ENCODE measurements around the gene NRAP. TPM values are rescaled to one million over a fixed set of nuclear protein-coding genes. Genes with fewer than 3 reads are reported as not detected.

Gene NRAP
- total RNA-seq, 1 experiment from 2014 or later, result not detected

DNA sequence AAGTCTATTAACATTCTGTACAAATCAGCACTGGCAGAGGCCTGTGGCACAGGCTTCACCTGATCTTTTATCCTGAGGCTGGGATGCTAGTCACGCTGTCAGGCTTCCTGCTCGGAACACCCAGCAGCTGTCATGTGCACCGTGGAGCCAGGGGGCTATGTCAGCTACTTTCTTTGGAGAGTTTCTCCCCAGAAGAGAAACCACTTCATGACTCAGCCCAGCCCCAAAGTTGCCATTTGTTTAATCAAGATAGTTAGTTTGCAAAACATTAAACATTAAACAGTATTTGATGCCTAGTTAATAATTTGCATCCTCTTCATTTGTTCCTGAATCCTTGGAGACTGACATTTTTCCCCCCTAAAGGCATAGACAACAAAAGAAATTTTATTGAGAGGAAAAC, 111.1 kb downstream of the NRAP start, which contains the start of gene HABP2:
Gene HABP2, plus strand, starts transcription at position 353 of the 400 bp plus-strand sequence. CDS start 69 bp downstream, outside the sequence.
- Mint-ChIP-seq H3K27me3 (ENCODE audit: unreplicated experiment) (peaks cover 36% of the 10 kb centered on the region), H3K27ac (ENCODE audit: unreplicated experiment) (peak within 1 kb of the TSS; percentile 43), H3K36me3 (ENCODE audit: insufficient read depth, unreplicated experiment) (no peaks in the 10 kb centered on the region), H3K4me1 (ENCODE audit: low read depth, unreplicated experiment) (peaks cover 37% of the 10 kb centered on the region), H3K4me3 (ENCODE audit: low read depth, unreplicated experiment) (no peak within 1 kb of the TSS), H3K9me3 (ENCODE audit: low read depth, unreplicated experiment) (no peaks in the 10 kb centered on the region)
- CTCF ChIA-PET, result interaction anchor here (2.2 kb wide), 1 partner anchor 10 kb away, joined by 7 read pairs; no protein-coding TSS in a partner anchor
- TF ChIP-seq, protein P1, sequence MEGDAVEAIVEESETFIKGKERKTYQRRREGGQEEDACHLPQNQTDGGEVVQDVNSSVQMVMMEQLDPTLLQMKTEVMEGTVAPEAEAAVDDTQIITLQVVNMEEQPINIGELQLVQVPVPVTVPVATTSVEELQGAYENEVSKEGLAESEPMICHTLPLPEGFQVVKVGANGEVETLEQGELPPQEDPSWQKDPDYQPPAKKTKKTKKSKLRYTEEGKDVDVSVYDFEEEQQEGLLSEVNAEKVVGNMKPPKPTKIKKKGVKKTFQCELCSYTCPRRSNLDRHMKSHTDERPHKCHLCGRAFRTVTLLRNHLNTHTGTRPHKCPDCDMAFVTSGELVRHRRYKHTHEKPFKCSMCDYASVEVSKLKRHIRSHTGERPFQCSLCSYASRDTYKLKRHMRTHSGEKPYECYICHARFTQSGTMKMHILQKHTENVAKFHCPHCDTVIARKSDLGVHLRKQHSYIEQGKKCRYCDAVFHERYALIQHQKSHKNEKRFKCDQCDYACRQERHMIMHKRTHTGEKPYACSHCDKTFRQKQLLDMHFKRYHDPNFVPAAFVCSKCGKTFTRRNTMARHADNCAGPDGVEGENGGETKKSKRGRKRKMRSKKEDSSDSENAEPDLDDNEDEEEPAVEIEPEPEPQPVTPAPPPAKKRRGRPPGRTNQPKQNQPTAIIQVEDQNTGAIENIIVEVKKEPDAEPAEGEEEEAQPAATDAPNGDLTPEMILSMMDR (IDR thresholded peaks at IDR 0.05; ENCODE audit: unreplicated experiment), result no peak
- BruUV-seq (replicated peaks), result no TSS peak
- intact Hi-C loops (cut with micrococcal nuclease; ENCODE audit: unreplicated experiment), result loop anchor here (10.0 kb wide), 1 partner anchor 168 kb away; no protein-coding TSS in a partner anchor
- peak; percentile 58 for DNase-seq

DNA sequence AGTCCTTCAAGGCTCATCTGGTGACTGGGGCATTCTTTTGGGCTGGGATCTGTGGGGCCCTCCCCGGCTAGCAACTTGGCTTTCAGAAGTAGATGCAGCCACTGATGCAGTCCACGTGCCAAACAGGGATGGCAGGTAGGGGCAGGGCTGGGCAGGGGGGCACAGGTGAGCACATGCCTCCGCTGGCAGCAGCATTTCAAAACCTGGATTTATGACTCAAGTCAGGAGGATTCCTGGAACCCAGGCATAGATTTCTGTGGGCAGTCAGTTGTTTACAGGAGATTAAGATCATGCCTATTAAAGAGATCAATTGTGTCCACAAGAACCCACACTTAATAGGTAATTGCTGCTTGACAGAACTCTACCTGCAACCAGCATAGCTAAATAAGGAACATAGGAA, 111.8 kb downstream of the NRAP start:
- no peak overlapping the region for H3K27ac Mint-ChIP-seq (ENCODE audit: unreplicated experiment)
- DNase-seq, result peak; percentile 66
- no peak overlapping the region for H3K4me3 Mint-ChIP-seq (ENCODE audit: low read depth, unreplicated experiment)
- peaks cover 29% of the 10 kb centered on the region for H3K27me3 Mint-ChIP-seq (ENCODE audit: unreplicated experiment)
- H3K36me3 Mint-ChIP-seq (ENCODE audit: insufficient read depth, unreplicated experiment), result no peaks in the 10 kb centered on the region
- no TSS peak for BruUV-seq (replicated peaks)
- no peaks in the 10 kb centered on the region for H3K9me3 Mint-ChIP-seq (ENCODE audit: low read depth, unreplicated experiment)
- intact Hi-C loops (cut with micrococcal nuclease; ENCODE audit: unreplicated experiment), result loop anchor here (10.0 kb wide), 1 partner anchor 167 kb away; no protein-coding TSS in a partner anchor
- TF ChIP-seq, protein P1 (IDR thresholded peaks at IDR 0.05; ENCODE audit: unreplicated experiment), result no peak
- CTCF ChIA-PET, result interaction anchor here (2.2 kb wide), 1 partner anchor 11 kb away, joined by 7 read pairs; no protein-coding TSS in a partner anchor
- H3K4me1 Mint-ChIP-seq (ENCODE audit: low read depth, unreplicated experiment), result peaks cover 37% of the 10 kb centered on the region

DNA sequence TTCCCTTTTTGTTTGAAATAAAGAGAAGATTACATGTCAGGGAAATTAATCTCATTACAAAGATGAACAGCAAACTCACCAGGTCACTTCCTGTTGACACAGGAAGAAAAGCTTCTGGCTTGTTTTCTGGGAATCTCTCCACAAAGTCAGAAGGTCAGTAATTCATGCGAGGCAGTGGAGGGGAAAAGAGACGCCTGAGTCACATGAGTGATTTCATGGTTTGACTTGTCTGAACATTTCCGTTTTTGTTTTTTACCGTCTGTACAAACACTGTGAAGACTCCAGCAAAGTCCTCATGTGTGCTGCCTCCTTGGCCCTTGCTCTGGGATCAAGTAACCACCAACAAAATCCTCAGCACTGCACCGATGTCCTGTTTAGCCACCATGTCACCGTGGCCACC, 113.5 kb downstream of the NRAP start:
- TF ChIP-seq, protein P1 (IDR thresholded peaks at IDR 0.05; ENCODE audit: unreplicated experiment), result no peak
- Mint-ChIP-seq H3K36me3 (ENCODE audit: insufficient read depth, unreplicated experiment) (no peaks in the 10 kb centered on the region), H3K9me3 (ENCODE audit: low read depth, unreplicated experiment) (no peaks in the 10 kb centered on the region), H3K4me3 (ENCODE audit: low read depth, unreplicated experiment) (no peak overlapping the region), H3K27ac (ENCODE audit: unreplicated experiment) (no peak overlapping the region), H3K27me3 (ENCODE audit: unreplicated experiment) (peaks cover 37% of the 10 kb centered on the region), H3K4me1 (ENCODE audit: low read depth, unreplicated experiment) (peaks cover 37% of the 10 kb centered on the region)
- CTCF ChIA-PET, result no interaction called here
- intact Hi-C loops (cut with micrococcal nuclease; ENCODE audit: unreplicated experiment), result loop anchor here (10.0 kb wide), 1 partner anchor 166 kb away; no protein-coding TSS in a partner anchor
- no TSS peak for BruUV-seq (replicated peaks)
- DNase-seq, result no peak

DNA sequence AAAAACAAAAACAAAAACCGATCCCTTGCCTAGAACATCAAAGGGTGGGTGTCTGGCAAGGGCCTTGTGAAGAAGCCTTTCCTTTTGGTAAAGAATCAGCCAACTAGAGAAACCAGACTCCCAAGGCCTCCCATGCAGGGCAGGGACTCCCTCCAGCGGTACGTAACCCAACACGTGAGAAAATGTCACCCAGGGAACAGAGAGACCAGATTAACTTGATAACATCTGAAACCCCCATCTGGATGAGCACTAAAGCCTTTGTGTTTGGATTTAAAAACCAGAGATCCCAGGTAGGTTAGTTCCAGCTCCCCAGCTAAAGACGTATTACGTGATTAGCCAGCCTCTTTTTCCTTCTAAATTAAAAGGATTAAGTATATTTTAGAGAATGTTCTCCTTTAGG, 114.0 kb downstream of the NRAP start:
- Mint-ChIP-seq H3K27me3 (ENCODE audit: unreplicated experiment) (peaks cover 40% of the 10 kb centered on the region), H3K4me1 (ENCODE audit: low read depth, unreplicated experiment) (peaks cover 37% of the 10 kb centered on the region)

More for the DNA sequence above, 114.0 kb downstream of the NRAP start:
- DNase-seq, result no peak
- intact Hi-C loops (cut with micrococcal nuclease; ENCODE audit: unreplicated experiment), result loop anchor here (10.0 kb wide), 1 partner anchor 165 kb away; no protein-coding TSS in a partner anchor
- BruUV-seq (replicated peaks), result no TSS peak
- no peaks in the 10 kb centered on the region for H3K9me3 Mint-ChIP-seq (ENCODE audit: low read depth, unreplicated experiment)
- TF ChIP-seq, protein P1 (IDR thresholded peaks at IDR 0.05; ENCODE audit: unreplicated experiment), result no peak
- H3K36me3 Mint-ChIP-seq (ENCODE audit: insufficient read depth, unreplicated experiment), result no peaks in the 10 kb centered on the region
- H3K27ac Mint-ChIP-seq (ENCODE audit: unreplicated experiment), result no peak overlapping the region
- CTCF ChIA-PET, result no interaction called here
- no peak overlapping the region for H3K4me3 Mint-ChIP-seq (ENCODE audit: low read depth, unreplicated experiment)
